ENCODE measurements around the gene OTOG.

The OTOG gene

DNA sequence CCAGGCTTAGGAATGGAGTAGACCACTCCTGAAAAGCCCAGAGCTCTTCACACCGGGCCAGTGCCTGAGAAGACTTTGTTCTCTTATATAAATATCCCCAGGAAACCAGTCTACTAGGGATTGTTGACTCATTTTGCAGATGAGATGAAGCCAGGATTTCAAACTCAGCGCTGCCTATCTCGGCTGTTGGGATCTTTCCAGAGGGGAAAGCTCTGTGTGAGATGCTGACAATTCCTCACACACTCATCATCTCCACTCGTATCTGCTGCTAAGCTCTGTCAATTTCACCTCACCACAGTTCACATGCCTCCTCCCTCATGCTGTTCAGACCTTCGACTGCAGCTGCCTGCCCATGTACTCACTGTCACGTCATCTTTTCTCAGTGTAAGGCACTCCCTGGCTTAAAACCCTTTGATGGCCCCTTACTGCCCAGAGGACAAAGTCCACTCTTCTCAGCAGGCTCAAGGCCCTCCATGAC lies 15.4 kb upstream of the OTOG start:
- H3F3A ChIP-seq (ENCODE audit: low read depth) = no peaks in the 10 kb centered on the region
- no peaks in the 10 kb centered on the region for H3K9me3 ChIP-seq (ENCODE audit: insufficient read depth, low read depth, low read length)
- H3K27me3 ChIP-seq (ENCODE audit: insufficient read depth, low read length, poor library complexity, severe bottlenecking) = no peaks in the 10 kb centered on the region
- H3K36me3 ChIP-seq (ENCODE audit: insufficient read depth, low read length) = no peaks in the 10 kb centered on the region
- no peak overlapping the region for H3K9ac ChIP-seq (ENCODE audit: low read depth, low read length, poor library complexity, severe bottlenecking)
- no peaks in the 10 kb centered on the region for H4K20me1 ChIP-seq (ENCODE audit: insufficient read depth, low read length, poor library complexity, severe bottlenecking)
- H3K4me2 ChIP-seq (ENCODE audit: low read depth, low read length, poor library complexity, severe bottlenecking) = no peak overlapping the region
- H3K79me2 ChIP-seq (ENCODE audit: insufficient read depth, low read length) = no peaks in the 10 kb centered on the region
- no peak overlapping the region for H3K4me3 ChIP-seq (ENCODE audit: low read length, poor library complexity, severe bottlenecking)
- H3K9me2 ChIP-seq (replicated peaks; ENCODE audit: low read depth, low read length) = no peaks in the 10 kb centered on the region
- TF ChIP-seq, protein P1, sequence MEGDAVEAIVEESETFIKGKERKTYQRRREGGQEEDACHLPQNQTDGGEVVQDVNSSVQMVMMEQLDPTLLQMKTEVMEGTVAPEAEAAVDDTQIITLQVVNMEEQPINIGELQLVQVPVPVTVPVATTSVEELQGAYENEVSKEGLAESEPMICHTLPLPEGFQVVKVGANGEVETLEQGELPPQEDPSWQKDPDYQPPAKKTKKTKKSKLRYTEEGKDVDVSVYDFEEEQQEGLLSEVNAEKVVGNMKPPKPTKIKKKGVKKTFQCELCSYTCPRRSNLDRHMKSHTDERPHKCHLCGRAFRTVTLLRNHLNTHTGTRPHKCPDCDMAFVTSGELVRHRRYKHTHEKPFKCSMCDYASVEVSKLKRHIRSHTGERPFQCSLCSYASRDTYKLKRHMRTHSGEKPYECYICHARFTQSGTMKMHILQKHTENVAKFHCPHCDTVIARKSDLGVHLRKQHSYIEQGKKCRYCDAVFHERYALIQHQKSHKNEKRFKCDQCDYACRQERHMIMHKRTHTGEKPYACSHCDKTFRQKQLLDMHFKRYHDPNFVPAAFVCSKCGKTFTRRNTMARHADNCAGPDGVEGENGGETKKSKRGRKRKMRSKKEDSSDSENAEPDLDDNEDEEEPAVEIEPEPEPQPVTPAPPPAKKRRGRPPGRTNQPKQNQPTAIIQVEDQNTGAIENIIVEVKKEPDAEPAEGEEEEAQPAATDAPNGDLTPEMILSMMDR (conservative IDR thresholded peaks at IDR 0.05; ENCODE audit: low read length) = no peak
- no peak for TF ChIP-seq EZH2phosphoT487 (IDR thresholded peaks at IDR 0.05; ENCODE audit: borderline replicate concordance)
- H3K4me1 ChIP-seq (ENCODE audit: insufficient read depth, low read length, poor library complexity, severe bottlenecking) = no peaks in the 10 kb centered on the region
- H2AFZ ChIP-seq (ENCODE audit: low read length) = no peak overlapping the region

DNA sequence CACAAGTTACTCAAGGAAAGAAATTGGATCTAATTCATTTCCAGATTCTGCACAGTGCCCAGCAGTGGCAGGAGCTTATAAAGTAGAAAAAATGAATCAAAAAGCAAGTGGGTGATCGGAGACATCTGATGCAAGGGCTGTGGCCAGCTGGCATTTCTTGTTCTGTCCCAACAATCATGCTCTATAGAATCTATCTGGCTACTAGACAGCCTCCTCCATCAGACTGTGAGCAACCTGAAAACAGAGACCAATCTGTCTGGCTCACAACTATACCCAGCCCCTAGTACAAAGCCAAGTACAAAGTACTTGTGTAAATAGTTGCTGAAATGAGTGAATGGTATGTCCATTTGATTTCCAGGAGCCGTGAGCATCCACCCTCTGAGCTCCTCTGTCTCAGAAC lies 14.3 kb upstream of the OTOG start:
- Histone ChIP-seq H3F3A (ENCODE audit: low read depth) (no peaks in the 10 kb centered on the region), H3K9ac (ENCODE audit: low read depth, low read length, poor library complexity, severe bottlenecking) (no peak overlapping the region), H3K4me2 (ENCODE audit: low read depth, low read length, poor library complexity, severe bottlenecking) (no peak overlapping the region), H2AFZ (ENCODE audit: low read length) (no peak overlapping the region), H3K4me1 (ENCODE audit: insufficient read depth, low read length, poor library complexity, severe bottlenecking) (no peaks in the 10 kb centered on the region), H3K9me3 (ENCODE audit: insufficient read depth, low read depth, low read length) (no peaks in the 10 kb centered on the region), H3K79me2 (ENCODE audit: insufficient read depth, low read length) (no peaks in the 10 kb centered on the region), H3K9me2 (replicated peaks; ENCODE audit: low read depth, low read length) (no peaks in the 10 kb centered on the region), H3K4me3 (ENCODE audit: low read length, poor library complexity, severe bottlenecking) (no peak overlapping the region), H3K27me3 (ENCODE audit: insufficient read depth, low read length, poor library complexity, severe bottlenecking) (no peaks in the 10 kb centered on the region), H4K20me1 (ENCODE audit: insufficient read depth, low read length, poor library complexity, severe bottlenecking) (no peaks in the 10 kb centered on the region), H3K36me3 (ENCODE audit: insufficient read depth, low read length) (no peaks in the 10 kb centered on the region)
- TF ChIP-seq, protein P1 (conservative IDR thresholded peaks at IDR 0.05; ENCODE audit: low read length) = no peak
- no peak for TF ChIP-seq EZH2phosphoT487 (IDR thresholded peaks at IDR 0.05; ENCODE audit: borderline replicate concordance)

DNA sequence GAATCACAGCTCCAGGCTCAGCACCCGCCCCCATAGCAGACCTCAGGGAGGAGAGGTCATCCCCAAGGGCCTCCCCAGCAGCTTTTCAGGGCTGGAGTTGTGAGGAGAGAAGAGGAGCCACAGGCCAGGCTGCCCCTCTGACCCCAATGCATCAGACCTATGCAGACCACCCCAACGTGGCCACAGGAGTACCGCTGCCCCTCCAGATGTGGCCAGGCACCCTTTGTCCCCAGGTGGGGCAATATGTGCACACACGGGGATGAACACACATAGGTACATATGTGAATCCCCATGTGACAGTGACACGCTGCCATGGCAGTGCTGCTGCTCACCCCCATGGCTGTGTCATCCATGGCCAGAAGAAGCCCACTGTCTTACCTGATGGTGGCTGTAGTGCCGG lies 13.7 kb upstream of the OTOG start:
- H3K79me2 ChIP-seq (ENCODE audit: insufficient read depth, low read length) = no peaks in the 10 kb centered on the region
- H3K9ac ChIP-seq (ENCODE audit: low read depth, low read length, poor library complexity, severe bottlenecking) = no peak overlapping the region
- H3F3A ChIP-seq (ENCODE audit: low read depth) = no peaks in the 10 kb centered on the region
- no peaks in the 10 kb centered on the region for H3K9me2 ChIP-seq (replicated peaks; ENCODE audit: low read depth, low read length)
- TF ChIP-seq, protein P1 (conservative IDR thresholded peaks at IDR 0.05; ENCODE audit: low read length) = no peak
- no peak for TF ChIP-seq EZH2phosphoT487 (IDR thresholded peaks at IDR 0.05; ENCODE audit: borderline replicate concordance)
- no peaks in the 10 kb centered on the region for H3K9me3 ChIP-seq (ENCODE audit: insufficient read depth, low read depth, low read length)
- H3K36me3 ChIP-seq (ENCODE audit: insufficient read depth, low read length) = no peaks in the 10 kb centered on the region
- no peak overlapping the region for H2AFZ ChIP-seq (ENCODE audit: low read length)
- no peaks in the 10 kb centered on the region for H3K4me1 ChIP-seq (ENCODE audit: insufficient read depth, low read length, poor library complexity, severe bottlenecking)
- H4K20me1 ChIP-seq (ENCODE audit: insufficient read depth, low read length, poor library complexity, severe bottlenecking) = no peaks in the 10 kb centered on the region
- no peak overlapping the region for H3K4me2 ChIP-seq (ENCODE audit: low read depth, low read length, poor library complexity, severe bottlenecking)
- no peaks in the 10 kb centered on the region for H3K27me3 ChIP-seq (ENCODE audit: insufficient read depth, low read length, poor library complexity, severe bottlenecking)
- no peak overlapping the region for H3K4me3 ChIP-seq (ENCODE audit: low read length, poor library complexity, severe bottlenecking)
